ENCODE results near the gene SFMBT1.

- TF ChIP-seq CTCF (IDR thresholded peaks at IDR 0.05): no peak
- no peak for TF ChIP-seq POLR2A (IDR thresholded peaks at IDR 0.05)
- TF ChIP-seq POLR2AphosphoS5 (IDR thresholded peaks at IDR 0.05): no peak
Observed at GRCh38 chr3:52982839-52983238, 63.0 kb downstream of the SFMBT1 start.
